GM18511 (cell line): Measurements from ENCODE around the gene CC2D1A.

ENCODE experiments used
- ATAC-seq: cut with Tn5 transposase; IDR thresholded peaks from one replicate; pipeline ENCODE4 v1.9.1; 2021; ENCODE audit warnings: mild to moderate bottlenecking, moderate library complexity; ENCODE audit not compliant: unreplicated experiment

Gene CC2D1A

GRCh38 chr19:13905634-13906520 is at the start of gene CC2D1A, which contains the start of gene BRME1:
TSS of gene CC2D1A (plus strand) at chr19:13906201. CDS start at chr19:13906442, 241 bp downstream.
TSS of gene BRME1 (minus strand) at chr19:13906117. CDS start at chr19:13904892, 1,225 bp downstream.
- ATAC-seq = peak; percentile 89

DNA sequence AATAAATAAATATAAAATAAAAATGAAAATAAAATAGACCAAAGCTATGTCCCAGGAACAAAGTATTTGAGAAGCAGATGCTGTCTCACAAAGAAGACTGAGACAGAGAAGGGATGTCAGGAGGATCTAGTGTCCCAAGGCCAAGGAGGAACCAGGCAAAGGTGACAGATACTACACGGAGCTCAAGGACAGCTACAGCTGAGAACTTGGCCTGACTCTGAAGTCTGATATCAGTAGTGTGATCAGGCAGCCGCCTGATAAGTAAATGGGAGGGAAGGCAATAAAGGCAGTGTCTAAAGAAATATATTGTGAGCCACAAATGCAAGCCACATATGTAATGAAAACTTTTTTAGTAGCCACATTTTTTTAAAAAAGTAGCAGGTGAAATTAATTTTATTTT is 49.5 kb upstream of the CC2D1A start:
- no peak for ATAC-seq

DNA sequence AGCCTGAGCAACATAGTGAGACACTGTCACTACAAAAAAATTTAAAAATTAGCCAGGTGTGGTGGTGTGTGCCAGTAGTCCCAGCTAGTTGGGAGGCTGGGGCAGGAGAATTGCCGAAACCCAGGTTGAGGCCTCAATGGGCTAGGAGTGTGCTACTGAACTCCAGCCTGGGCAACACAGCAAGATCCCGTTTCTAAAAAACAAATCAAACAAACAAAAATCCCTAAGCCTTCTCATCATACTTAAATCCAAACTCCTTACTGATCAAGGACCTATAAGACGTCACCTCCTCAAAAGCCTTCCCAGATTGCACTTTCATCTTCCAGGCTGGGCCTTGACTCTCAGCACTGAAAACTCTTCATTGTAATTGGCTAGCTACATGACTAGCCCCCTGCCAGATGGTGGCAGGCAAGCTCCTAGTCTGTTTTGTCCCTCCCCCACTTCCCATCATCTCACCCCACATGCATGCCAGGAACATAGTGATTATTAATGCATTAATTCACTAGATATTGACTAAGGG is 46.6 kb upstream of the CC2D1A start:
- no peak for ATAC-seq

GRCh38 chr19:13860679-13861391 is 45.2 kb upstream of the CC2D1A start:
- no peak for ATAC-seq

DNA sequence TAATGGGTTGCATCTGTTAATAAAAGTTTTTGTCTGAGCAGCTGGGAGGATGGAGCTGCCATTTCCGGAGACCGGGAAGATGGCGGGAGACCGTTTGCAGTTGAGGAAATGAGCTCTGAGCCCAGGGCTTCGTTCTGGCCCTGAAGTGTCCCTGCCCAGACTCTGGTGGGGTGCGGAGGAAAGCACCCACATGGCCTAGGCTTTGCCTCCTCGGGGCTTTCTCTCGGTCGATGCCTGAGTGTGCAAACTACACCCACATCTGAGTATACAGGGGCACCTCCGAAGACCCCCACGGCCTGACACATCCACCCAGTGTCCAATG is 44.6 kb upstream of the CC2D1A start:
- ATAC-seq = peak; percentile 38

DNA sequence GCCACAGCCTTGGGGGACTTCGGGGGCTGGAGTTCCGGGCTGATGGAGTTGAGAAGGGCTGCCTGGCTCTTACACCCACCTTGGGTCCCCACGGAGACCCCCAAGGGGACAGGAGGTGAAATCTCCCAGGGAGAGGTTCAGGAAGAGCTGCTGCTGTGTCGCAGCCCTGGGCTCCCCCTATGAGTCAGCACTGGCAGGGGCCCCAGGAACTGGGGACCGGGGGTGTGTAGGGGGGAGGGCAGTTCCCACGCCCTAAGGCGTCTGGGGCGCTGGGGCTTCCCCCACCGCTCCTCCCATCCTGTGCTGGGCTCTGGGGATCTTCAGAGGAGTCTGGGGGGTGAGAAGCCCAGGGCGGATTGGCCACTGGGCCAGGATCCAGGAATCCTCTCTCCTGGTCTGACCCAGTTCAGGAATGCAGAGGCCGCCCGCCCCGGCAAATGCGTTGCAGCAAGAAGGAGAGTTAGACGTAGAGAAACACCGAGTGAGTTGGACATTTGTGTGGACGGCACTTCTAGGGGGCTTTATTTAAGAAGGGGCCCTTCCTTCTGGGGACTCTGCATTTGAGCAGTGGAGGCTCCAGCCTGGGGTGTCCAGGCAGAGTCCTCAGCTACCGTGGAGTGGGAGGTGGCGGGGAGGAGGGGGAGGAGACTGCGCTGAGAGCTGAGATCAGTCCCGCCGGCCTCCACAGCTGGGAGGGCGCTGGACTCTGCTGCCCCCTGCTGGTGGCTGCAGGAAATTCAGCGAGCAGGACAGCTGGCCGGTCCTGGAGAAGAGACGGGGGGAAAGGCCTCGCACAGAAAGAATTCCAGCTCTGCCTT is 44.1 kb upstream of the CC2D1A start:
- peak; percentile 82 for ATAC-seq

DNA sequence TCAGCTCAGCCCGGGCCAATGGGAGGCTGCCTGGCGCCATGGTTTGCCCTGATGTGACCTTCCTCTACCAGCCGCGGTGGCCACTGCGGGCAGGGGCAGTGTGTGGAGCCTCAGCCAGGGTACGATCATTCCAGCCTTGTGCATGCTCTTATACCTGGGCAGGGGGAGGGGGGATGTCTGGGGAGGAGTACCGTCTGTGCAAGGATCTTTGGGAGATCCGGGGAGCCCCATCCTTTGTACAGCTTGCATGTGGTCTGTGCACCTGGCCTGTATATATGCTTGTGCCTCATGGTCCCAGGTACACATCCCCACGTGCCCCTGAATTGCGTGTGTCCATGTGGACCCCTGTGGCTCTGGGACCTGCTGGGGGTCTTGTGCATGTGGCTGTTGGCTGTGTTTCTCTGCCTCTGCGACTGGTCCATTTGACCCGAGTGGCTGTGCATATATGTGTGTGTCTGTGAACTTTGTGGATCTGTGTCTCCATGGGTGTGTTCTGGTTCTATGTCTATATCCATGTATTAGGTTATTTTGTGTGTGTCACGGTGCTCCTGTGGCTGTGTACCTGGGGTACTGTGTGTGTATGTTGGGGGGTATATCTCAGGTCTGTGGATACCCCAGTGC is 41.8 kb upstream of the CC2D1A start:
- no peak for ATAC-seq

GRCh38 chr19:13864667-13865570 is 41.1 kb upstream of the CC2D1A start:
- ATAC-seq = no peak

GRCh38 chr19:13865571-13866462 is 40.2 kb upstream of the CC2D1A start:
- no peak for ATAC-seq

GRCh38 chr19:13866463-13867046 is 39.4 kb upstream of the CC2D1A start:
- ATAC-seq = no peak

GRCh38 chr19:13868663-13869062 is 37.3 kb upstream of the CC2D1A start:
- no peak for ATAC-seq

GRCh38 chr19:13869281-13869680 is 36.7 kb upstream of the CC2D1A start:
- no peak for ATAC-seq

DNA sequence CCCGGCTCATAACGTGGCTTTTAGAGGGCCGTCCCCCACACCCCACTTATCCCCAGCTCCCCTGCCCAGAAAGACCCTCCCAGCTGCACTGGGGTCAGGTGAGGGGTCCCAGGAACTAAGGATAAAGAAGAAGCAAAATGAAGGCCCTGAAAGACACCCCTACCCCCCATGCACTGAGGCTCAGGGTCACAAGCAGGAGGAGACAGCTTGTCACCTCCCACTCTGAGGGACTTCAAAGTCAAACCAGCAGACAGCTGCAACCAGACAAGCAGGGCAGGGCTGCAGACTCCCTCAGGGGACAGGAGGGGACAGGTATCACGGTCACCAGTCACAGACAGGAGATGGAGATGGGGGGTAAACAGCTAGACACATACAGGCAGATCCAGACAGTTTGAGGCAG is 35.1 kb upstream of the CC2D1A start:
- no peak for ATAC-seq

- ATAC-seq = no peak
Observed at GRCh38 chr19:13872339-13872694, 33.7 kb upstream of the CC2D1A start.

- no peak for ATAC-seq
Observed at GRCh38 chr19:13872695-13873389, 33.2 kb upstream of the CC2D1A start.

DNA sequence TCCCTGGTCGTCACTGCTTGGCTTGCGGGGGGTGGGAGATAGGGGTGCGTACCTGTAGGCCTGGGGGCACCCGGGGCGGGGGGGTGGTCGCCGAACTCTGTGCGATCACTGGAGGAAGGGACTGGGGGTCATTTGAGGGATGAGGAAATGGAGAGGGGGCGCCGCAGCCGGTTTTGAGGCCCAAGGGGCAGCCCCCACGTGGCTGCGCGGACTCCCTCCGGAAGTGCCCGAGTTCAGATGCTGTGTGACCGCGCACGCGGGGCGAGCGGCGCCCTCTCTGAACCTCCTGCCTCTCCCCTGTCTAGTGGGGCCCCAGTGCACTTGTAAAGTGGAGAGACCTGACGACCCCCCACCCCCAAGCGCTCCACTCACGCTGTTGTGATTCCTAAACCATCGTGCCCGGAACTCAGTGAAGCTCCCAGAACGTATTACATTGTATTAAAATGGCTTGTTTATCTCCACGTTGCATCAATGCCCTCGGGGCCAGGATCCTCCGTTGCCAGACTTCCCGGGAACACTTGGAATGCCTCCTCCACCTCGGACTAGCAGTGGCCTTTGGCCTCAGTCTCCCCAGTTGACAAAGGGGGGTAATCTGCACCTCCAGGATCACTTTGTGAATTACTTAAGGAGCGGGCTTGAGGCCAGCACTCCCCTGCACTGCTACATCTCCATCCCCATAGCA is 32.0 kb upstream of the CC2D1A start:
- ATAC-seq = no peak

DNA sequence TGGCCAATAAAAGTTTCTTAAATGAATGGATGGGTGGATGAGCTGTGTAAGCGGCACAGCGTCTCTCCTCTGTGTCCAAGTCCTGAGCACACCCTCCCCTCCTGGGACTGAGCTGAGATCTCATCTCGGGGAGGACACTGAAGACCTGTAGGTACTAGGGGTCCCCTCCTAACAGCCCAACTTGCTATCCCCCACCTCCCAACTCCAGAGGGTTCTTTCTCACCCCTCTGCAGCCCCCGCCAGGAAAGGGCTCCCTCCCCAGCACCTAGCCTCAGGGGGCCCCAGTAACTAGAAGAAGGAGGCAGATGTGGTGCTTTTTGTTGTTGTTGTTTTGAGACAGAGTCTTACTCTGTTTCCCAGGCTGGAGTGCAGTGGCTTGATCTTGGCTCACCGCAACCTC is 30.2 kb upstream of the CC2D1A start:
- no peak for ATAC-seq
